ENCODE results near the gene CGN.

The CGN gene

GRCh38 chr1:151549199-151549598, 38.0 kb downstream of the CGN start:
- no peak for DNase-seq (ENCODE audit: low read depth in 1 of 2, low spot score in 1 of 2)
- TF ChIP-seq POLR2AphosphoS5 (IDR thresholded peaks at IDR 0.05; ENCODE audit: low read depth): no peak
- no peak for TF ChIP-seq GABPA (IDR thresholded peaks at IDR 0.05; ENCODE audit: low read depth)
- TF ChIP-seq, protein P1, sequence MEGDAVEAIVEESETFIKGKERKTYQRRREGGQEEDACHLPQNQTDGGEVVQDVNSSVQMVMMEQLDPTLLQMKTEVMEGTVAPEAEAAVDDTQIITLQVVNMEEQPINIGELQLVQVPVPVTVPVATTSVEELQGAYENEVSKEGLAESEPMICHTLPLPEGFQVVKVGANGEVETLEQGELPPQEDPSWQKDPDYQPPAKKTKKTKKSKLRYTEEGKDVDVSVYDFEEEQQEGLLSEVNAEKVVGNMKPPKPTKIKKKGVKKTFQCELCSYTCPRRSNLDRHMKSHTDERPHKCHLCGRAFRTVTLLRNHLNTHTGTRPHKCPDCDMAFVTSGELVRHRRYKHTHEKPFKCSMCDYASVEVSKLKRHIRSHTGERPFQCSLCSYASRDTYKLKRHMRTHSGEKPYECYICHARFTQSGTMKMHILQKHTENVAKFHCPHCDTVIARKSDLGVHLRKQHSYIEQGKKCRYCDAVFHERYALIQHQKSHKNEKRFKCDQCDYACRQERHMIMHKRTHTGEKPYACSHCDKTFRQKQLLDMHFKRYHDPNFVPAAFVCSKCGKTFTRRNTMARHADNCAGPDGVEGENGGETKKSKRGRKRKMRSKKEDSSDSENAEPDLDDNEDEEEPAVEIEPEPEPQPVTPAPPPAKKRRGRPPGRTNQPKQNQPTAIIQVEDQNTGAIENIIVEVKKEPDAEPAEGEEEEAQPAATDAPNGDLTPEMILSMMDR (IDR thresholded peaks at IDR 0.05; ENCODE audit: insufficient read depth, low read length): no peak
- TF ChIP-seq, protein P2, sequence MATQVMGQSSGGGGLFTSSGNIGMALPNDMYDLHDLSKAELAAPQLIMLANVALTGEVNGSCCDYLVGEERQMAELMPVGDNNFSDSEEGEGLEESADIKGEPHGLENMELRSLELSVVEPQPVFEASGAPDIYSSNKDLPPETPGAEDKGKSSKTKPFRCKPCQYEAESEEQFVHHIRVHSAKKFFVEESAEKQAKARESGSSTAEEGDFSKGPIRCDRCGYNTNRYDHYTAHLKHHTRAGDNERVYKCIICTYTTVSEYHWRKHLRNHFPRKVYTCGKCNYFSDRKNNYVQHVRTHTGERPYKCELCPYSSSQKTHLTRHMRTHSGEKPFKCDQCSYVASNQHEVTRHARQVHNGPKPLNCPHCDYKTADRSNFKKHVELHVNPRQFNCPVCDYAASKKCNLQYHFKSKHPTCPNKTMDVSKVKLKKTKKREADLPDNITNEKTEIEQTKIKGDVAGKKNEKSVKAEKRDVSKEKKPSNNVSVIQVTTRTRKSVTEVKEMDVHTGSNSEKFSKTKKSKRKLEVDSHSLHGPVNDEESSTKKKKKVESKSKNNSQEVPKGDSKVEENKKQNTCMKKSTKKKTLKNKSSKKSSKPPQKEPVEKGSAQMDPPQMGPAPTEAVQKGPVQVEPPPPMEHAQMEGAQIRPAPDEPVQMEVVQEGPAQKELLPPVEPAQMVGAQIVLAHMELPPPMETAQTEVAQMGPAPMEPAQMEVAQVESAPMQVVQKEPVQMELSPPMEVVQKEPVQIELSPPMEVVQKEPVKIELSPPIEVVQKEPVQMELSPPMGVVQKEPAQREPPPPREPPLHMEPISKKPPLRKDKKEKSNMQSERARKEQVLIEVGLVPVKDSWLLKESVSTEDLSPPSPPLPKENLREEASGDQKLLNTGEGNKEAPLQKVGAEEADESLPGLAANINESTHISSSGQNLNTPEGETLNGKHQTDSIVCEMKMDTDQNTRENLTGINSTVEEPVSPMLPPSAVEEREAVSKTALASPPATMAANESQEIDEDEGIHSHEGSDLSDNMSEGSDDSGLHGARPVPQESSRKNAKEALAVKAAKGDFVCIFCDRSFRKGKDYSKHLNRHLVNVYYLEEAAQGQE (IDR thresholded peaks at IDR 0.05; ENCODE audit: insufficient replicate concordance, low read depth): no peak
- no peak for TF ChIP-seq SPI1 (IDR thresholded peaks at IDR 0.05; ENCODE audit: borderline replicate concordance, low read depth)
- Histone ChIP-seq H3K4me3 (replicated peaks; ENCODE audit: insufficient read depth, low read length) (no peak overlapping the region), H3K27ac (replicated peaks) (no peak overlapping the region), H3K27me3 (ENCODE audit: insufficient read depth, poor library complexity, severe bottlenecking) (no peaks in the 10 kb centered on the region)

DNA sequence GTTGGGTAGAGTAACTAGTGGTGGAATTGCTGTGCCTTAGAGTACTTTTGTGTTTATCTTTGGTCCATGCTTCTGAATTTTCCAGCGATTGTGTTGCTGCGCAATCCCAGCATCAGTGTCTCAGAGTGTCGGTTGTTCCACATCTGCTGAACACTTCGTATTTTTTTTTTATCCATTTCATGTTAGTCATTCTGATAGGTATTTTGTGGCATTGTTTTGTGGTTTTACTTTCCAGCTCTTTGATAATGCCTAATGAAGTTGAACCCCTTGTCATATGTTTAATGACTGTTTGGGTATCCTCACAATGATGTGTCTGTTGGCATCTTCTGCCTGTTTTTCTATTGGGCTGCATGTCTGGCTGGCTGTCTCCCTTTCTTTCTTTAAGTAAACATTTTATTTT, 42.5 kb downstream of the CGN start:
- no peak for DNase-seq (ENCODE audit: low read depth in 1 of 2, low spot score in 1 of 2)
- TF ChIP-seq SPI1 (IDR thresholded peaks at IDR 0.05; ENCODE audit: borderline replicate concordance, low read depth) (no peak), GABPA (IDR thresholded peaks at IDR 0.05; ENCODE audit: low read depth) (no peak), POLR2AphosphoS5 (IDR thresholded peaks at IDR 0.05; ENCODE audit: low read depth) (no peak)
- TF ChIP-seq, protein P2 (IDR thresholded peaks at IDR 0.05; ENCODE audit: insufficient replicate concordance, low read depth): no peak
- TF ChIP-seq, protein P1 (IDR thresholded peaks at IDR 0.05; ENCODE audit: insufficient read depth, low read length): no peak
- Histone ChIP-seq H3K27me3 (ENCODE audit: insufficient read depth, poor library complexity, severe bottlenecking) (no peaks in the 10 kb centered on the region), H3K27ac (replicated peaks) (no peak overlapping the region), H3K4me3 (replicated peaks; ENCODE audit: insufficient read depth, low read length) (no peak overlapping the region)

- DNase-seq (ENCODE audit: low read depth in 1 of 2, low spot score in 1 of 2): no peak
- no peak for TF ChIP-seq POLR2AphosphoS5 (IDR thresholded peaks at IDR 0.05; ENCODE audit: low read depth)
- TF ChIP-seq, protein P1 (IDR thresholded peaks at IDR 0.05; ENCODE audit: insufficient read depth, low read length): no peak
- TF ChIP-seq, protein P2 (IDR thresholded peaks at IDR 0.05; ENCODE audit: insufficient replicate concordance, low read depth): no peak
- TF ChIP-seq SPI1 (IDR thresholded peaks at IDR 0.05; ENCODE audit: borderline replicate concordance, low read depth): no peak
- Histone ChIP-seq H3K27me3 (ENCODE audit: insufficient read depth, poor library complexity, severe bottlenecking) (no peaks in the 10 kb centered on the region), H3K27ac (replicated peaks) (no peak overlapping the region), H3K4me3 (replicated peaks; ENCODE audit: insufficient read depth, low read length) (no peak overlapping the region)
These were observed 44.9 kb downstream of the CGN start for GRCh38 chr1:151556052-151556451.

Data from HL-60 (cell line).